ENCODE results near the gene SLCO3A1. TPM values are rescaled to one million over a fixed set of nuclear protein-coding genes. Genes with fewer than 3 reads are reported as not detected.

SLCO3A1 gene
- total RNA-seq, 2 experiments from 2014 or later, result 29.5 to 30.4 TPM

GRCh38 chr15:92104072-92104471 lies 250.6 kb downstream of the SLCO3A1 start:
- CTCF ChIA-PET, result no interaction called here
- DNase-seq, result no peak

GRCh38 chr15:92105611-92106010 lies 252.1 kb downstream of the SLCO3A1 start:
- Histone ChIP-seq H3K4me3 (ENCODE audit: low read length) (no peak overlapping the region), H3K9me3 (ENCODE audit: control insufficient read depth in 1 of 2, insufficient read depth in 1 of 2, low read length in 2 of 2) (no peaks in the 10 kb centered on the region), H3K4me1 (ENCODE audit: insufficient read depth, low read length) (peaks cover 17% of the 10 kb centered on the region), H3K27me3 (ENCODE audit: control insufficient read depth in 1 of 2, insufficient read depth in 2 of 2, low read length in 2 of 2) (no peaks in the 10 kb centered on the region), H3K27ac (ENCODE audit: low read depth in 1 of 2, low read length in 2 of 2) (no peak overlapping the region), H3K36me3 (ENCODE audit: insufficient read depth, low read length) (peaks cover 24% of the 10 kb centered on the region)
- H3K27me3 Mint-ChIP-seq, result no peaks in the 10 kb centered on the region
- H3K9me3 Mint-ChIP-seq, result no peaks in the 10 kb centered on the region
- ChIA-PET POLR2A (no interaction called here), CTCF (no interaction called here)
- intact Hi-C loops (cut with DNase I, micrococcal nuclease), result no loop called here
- no peak for ATAC-seq (ENCODE audit: poor library complexity)
- no peak for TF ChIP-seq CTCF (IDR thresholded peaks at IDR 0.05)
- H3K4me1 Mint-ChIP-seq (ENCODE audit: low read depth), result peaks cover 32% of the 10 kb centered on the region
- no peak for DNase-seq
- peaks cover 15% of the 10 kb centered on the region for H3K36me3 Mint-ChIP-seq (ENCODE audit: low read depth)
- no peak overlapping the region for H3K4me3 Mint-ChIP-seq
- no peak overlapping the region for H3K27ac Mint-ChIP-seq

More at GRCh38 chr15:92104072-92104471, 250.6 kb downstream of the SLCO3A1 start:
- no peak overlapping the region for H3K4me3 Mint-ChIP-seq
- H3K36me3 Mint-ChIP-seq (ENCODE audit: low read depth), result peaks cover 15% of the 10 kb centered on the region
- Histone ChIP-seq H3K9me3 (ENCODE audit: control insufficient read depth in 1 of 2, insufficient read depth in 1 of 2, low read length in 2 of 2) (no peaks in the 10 kb centered on the region), H3K4me3 (ENCODE audit: low read length) (no peak overlapping the region), H3K27ac (ENCODE audit: low read depth in 1 of 2, low read length in 2 of 2) (no peak overlapping the region), H3K27me3 (ENCODE audit: control insufficient read depth in 1 of 2, insufficient read depth in 2 of 2, low read length in 2 of 2) (no peaks in the 10 kb centered on the region), H3K36me3 (ENCODE audit: insufficient read depth, low read length) (peaks cover 24% of the 10 kb centered on the region), H3K4me1 (ENCODE audit: insufficient read depth, low read length) (peaks cover 13% of the 10 kb centered on the region)
- H3K27me3 Mint-ChIP-seq, result no peaks in the 10 kb centered on the region
- ATAC-seq (ENCODE audit: poor library complexity), result no peak
- intact Hi-C loops (cut with DNase I, micrococcal nuclease), result no loop called here
- POLR2A ChIA-PET, result no interaction called here
- H3K27ac Mint-ChIP-seq, result no peak overlapping the region
- TF ChIP-seq CTCF (IDR thresholded peaks at IDR 0.05), result no peak
- no peaks in the 10 kb centered on the region for H3K9me3 Mint-ChIP-seq
- H3K4me1 Mint-ChIP-seq (ENCODE audit: low read depth), result peaks cover 37% of the 10 kb centered on the region

- no peak for TF ChIP-seq CTCF (IDR thresholded peaks at IDR 0.05)
- H3K27me3 Mint-ChIP-seq, result no peaks in the 10 kb centered on the region
- Histone ChIP-seq H3K27ac (ENCODE audit: low read depth in 1 of 2, low read length in 2 of 2) (no peak overlapping the region), H3K9me3 (ENCODE audit: control insufficient read depth in 1 of 2, insufficient read depth in 1 of 2, low read length in 2 of 2) (no peaks in the 10 kb centered on the region), H3K27me3 (ENCODE audit: control insufficient read depth in 1 of 2, insufficient read depth in 2 of 2, low read length in 2 of 2) (no peaks in the 10 kb centered on the region), H3K36me3 (ENCODE audit: insufficient read depth, low read length) (peaks cover 24% of the 10 kb centered on the region), H3K4me3 (ENCODE audit: low read length) (no peak overlapping the region), H3K4me1 (ENCODE audit: insufficient read depth, low read length) (peaks cover 5% of the 10 kb centered on the region)
- H3K4me1 Mint-ChIP-seq (ENCODE audit: low read depth), result peaks cover 19% of the 10 kb centered on the region
- no peak overlapping the region for H3K4me3 Mint-ChIP-seq
- intact Hi-C loops (cut with DNase I, micrococcal nuclease), result no loop called here
- H3K9me3 Mint-ChIP-seq, result no peaks in the 10 kb centered on the region
- CTCF ChIA-PET, result no interaction called here
- POLR2A ChIA-PET, result no interaction called here
- DNase-seq, result no peak
- ATAC-seq (ENCODE audit: poor library complexity), result no peak
- H3K27ac Mint-ChIP-seq, result no peak overlapping the region
- H3K36me3 Mint-ChIP-seq (ENCODE audit: low read depth), result peaks cover 29% of the 10 kb centered on the region
Observed at GRCh38 chr15:92107510-92107909, 254.0 kb downstream of the SLCO3A1 start.

Data from CD4-positive, alpha-beta T cell (primary cell).